GM18508 (cell line): Measurements from ENCODE around the gene RLN3.

Experiments
- ATAC-seq: cut with Tn5 transposase; IDR thresholded peaks from one replicate; pipeline ENCODE4 v1.9.1; 2021; ENCODE audit warnings: moderate number of reproducible peaks; ENCODE audit not compliant: insufficient read depth, unreplicated experiment

RLN3 gene

DNA sequence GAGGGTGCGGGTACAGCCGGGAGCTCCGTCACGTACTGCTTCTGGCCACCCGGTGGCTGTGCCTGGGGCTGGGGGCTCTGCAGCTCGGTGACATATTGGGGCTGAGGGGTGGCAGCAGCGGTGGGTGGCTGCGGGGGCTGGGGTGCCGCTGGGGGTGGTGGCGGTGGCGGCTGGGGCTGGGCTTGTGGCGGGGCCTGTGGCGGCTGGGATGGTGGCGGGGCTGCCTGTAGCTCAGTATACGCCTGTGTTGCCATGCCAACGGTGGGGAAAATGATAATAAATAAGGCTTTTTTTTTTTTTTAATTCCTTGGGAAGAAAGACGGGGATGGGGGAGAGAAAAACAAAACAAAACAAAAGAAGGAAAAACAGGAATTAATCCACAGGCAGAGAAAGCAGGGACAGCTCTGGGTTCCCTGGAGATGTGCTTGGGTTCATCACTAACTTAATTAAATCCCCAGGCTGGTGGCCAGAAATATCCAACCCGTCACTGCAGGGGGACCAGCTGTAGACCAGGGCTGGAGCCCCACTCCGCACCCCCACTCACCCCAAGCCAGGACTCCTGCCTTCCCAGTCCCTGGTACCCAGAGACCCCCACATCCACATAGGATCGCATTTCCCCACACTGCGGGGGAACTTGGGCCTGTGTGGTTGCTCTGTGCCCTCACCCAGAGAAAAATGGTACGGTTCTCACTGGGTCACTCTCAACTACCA is 34.2 kb upstream of the RLN3 start:
- ATAC-seq: no peak

DNA sequence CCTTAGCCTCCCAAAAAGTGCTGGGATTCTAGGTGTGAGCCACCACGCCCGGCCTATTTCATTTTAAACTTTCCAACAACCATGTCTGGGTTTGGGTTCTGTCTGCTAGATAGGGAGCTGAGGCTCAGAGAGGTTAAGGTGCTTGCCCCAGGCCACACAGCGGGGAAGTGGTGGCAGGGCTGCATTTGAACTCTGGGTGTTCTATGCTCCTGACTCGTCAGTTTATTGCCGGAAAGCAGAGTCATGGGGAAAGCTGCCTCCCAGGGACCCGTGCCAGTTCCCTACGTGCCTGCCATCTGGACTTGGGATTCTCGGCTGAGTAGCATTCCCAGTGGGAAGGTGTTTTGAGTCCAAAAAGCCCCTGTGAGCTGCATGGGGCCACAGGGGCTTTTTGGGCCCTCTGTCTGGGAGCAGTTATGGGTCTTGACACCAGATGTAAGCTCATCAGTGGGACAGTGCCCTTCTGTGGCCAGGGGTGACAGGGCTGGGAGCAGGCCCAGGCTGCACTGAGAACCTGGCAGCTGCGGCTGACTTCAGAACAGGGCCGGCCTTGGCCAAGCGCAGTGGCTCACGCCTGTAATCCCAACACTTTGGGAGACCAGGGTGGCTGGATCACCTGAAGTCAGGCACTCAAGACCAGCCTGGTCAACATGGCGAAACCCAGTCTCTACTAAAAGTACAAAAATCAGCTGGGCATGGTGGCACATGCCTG is 32.8 kb upstream of the RLN3 start:
- ATAC-seq: no peak

- no peak for ATAC-seq
These were observed 31.8 kb upstream of the RLN3 start for GRCh38 chr19:13995878-13996765.

DNA sequence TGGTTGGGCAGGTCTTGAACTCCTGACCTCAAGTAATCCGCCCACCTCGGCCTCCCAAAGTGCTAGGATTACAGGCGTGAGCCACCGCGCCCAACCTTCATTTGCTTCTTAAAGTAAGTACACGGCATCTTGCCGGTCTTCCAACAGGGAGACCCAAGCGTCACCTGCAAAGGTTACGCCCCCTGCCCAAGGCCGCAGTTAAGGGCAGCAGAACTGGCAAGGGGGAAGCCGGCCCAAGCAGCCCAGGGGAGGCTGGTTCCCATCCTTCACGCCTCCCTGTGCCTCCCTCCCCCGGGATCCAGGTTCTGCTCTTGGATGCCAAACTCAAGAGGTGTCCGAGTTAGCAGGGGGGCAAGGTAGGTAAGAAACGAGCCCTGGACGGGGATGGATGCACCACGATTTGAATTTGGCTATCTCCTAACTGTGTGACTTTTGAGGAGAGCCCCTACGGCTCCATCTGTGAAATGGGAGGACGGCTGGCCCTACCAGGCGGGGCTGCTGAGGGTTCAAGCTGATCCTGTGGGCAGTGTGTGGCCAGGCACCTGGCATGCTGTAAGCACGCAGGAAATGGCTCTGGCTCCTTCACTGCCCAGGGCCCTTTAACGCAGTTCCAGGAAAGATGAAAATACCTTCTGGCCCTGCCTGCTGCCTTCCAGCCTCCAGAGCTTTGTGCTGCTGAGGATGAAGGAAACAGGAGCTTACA is 30.9 kb upstream of the RLN3 start:
- ATAC-seq: no peak

- ATAC-seq: no peak
These were observed 30.4 kb upstream of the RLN3 start for GRCh38 chr19:13997631-13997962.

DNA sequence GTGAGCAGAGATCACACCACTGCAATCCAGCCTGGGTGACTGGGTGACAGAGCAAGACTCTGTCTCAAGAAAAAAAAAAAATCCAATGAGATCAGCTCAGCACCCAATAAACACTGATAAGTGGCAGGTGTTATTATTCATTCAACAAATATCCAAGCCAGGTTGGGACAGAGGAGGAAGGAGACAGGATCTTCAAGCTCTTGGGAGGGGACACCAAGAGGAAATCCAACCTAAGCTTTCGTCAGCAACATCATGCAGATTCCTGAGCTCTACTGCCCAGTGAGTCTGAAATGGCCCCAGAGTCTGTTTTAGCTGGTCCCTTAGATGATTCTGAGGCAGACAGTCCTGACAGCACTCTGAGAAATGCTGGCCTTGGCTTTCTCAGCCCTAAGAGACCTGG is 29.5 kb upstream of the RLN3 start:
- no peak for ATAC-seq

GRCh38 chr19:13999085-13999484 is 28.9 kb upstream of the RLN3 start:
- no peak for ATAC-seq

DNA sequence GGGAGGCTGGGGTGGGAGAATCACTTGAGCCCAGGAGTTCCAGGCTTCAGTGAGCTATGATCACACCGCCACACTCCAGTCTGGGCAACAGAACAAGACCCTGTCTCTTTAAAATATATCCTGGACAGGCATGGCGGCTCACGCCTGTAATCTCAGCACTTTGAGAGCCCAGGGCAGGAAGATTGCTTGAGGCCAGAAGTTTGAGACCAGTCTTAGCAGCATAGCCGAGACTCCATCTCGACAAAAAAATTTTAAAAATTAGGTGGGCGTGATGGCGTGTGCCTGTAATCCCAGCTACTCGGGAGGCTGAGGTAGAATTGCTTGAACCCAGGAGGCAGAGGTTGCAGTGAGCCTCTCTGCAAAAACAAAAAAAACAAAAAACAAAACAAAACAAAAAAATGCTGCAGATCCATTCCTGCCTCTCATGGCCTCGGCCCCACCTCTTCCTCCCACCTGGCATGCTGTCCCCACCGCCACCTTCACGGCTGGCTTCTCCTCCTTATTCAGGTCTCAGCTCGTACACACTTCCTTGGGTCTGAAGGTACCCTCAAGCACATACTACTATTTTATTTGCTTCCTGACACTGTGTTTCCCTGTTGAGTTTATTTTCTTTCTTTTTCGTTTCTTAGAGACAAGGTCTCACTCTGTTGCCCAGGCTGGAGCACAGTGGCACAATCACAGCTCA is 27.1 kb upstream of the RLN3 start:
- no peak for ATAC-seq

DNA sequence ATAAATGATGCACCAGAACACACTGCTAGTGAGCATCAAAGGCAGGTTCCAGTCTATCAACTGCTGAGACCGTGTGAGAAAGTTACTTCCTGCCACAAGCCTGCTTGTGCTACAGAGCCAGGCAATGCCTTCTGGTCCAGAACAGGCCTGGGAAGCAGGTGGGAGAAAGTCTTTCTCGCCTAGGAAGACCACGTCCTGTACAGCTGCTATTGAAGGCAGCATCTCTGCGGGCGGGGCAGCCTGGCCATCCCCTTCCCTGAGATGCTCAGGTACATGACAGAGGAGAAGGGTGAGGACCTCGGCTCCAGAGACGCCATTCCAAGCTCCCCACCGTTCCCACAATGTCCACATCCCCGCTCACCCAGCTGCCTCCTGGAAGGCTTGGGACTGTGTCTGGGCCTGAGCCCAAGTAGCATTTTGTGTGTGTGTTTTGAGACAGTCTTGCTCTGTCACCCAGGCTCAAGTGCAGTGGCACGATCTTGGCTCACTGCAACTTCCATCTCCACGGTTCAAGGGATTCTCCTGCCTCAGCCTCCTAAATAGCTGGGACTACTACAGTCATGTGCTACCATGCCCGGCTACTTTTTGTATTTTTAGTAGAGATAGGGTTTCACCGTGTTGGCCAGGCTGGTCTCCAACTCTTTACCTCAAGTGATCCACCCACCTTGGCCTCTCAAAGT is 25.2 kb upstream of the RLN3 start:
- no peak for ATAC-seq

GRCh38 chr19:14003251-14004055 is 24.5 kb upstream of the RLN3 start:
- ATAC-seq: no peak

DNA sequence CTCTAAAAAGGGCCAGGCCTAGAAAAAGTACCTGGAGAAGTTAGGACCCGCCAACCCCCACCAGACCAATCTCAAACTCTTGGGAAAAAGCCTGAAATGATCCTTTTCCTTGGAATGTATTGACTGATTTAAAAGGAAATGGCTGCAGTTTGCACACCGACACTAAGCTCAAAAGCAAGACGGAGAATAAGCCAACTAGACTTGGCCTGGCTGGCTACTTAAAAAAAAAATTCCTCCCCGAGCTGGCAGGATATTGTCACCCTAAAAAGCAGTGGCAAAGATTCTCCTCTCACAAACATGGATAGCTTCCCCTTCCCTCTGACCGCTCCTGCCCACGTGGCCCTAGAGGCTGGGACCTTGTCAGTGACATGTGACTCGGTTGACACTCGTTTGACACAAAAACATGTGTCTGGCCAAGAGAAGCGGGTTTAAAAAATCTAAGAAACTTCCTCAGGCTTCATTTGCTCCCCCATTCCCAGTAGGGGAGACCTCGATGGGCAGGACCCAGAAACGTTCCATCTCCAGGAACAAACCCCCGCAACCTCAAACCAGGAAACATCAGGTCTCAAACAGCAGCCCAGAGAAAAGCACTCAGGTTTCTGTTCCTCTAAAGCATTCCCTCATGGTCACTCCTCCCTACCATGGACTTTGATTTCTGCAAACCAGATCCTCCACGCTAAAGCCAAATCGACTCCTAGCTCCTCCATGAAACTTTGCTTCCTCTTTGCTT is 23.2 kb upstream of the RLN3 start:
- no peak for ATAC-seq

- ATAC-seq: no peak
These were observed 22.4 kb upstream of the RLN3 start for GRCh38 chr19:14005349-14006084.

DNA sequence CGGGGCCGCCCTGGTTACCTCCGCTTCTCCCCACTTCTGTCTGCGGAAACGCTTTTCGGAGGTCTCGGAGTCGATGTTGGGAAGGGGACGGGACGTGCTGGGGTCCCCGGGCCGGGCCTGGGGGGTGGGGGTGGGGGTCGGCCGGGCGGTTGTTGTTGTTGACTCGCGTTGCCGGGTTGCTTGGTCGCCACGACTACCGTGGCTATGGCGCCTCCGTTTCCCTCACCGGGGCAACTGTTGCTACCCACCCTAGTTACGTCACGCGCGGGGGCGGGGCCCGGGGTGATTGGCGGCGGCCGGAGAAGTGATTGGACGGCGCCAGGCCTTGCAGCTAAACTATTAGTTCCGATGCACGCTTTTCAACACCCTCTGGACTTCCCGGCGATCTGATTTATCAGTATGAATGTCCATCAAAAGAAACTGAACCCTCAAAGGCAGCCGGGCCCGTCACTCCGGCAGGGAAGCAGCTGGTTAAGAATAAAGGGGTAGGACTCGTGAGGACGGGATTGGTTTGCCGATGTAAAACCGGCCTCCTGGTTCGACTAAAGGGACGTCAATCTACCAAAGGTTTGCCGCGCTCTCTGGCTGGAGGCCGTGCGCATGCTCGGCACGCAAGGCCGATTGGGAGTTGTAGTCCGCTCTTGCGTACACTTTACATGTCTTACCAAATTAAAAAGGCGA is 21.7 kb upstream of the RLN3 start, which contains the start of gene RFX1:
Gene RFX1, minus strand, starts transcription at position 236 of the 681 bp plus-strand sequence. CDS start 12,477 bp downstream, outside the sequence.
- ATAC-seq: peak; percentile 61

GRCh38 chr19:14006766-14007562 is 21.0 kb upstream of the RLN3 start:
- peak; percentile 26 for ATAC-seq

DNA sequence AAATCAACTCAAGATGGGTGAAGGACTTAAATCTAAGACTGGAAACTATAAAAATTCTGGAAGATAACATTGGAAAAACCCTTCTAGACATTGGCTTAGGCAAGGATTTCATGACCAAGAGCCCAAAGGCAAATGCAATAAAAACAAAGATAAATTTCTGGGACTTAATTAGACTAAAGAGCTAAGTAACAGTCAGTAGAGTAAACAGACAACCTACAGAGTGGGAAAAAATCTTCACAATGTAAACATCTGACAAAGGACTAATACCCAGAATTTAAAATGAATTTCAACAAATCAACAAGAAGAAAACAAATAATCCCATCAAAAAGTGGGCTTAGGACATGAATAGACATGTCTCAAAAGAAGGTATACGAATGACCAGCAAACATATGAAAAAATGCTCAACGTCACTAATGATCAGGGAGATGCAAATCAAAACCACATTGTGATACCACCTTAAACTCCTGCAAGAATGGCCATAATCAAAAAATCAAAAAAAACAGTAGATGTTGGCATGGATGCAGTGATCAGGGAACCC is 15.5 kb upstream of the RLN3 start:
- no peak for ATAC-seq
